Measurements from ENCODE around the gene ARHGEF26.

- TF ChIP-seq CTCF (IDR thresholded peaks at IDR 0.05) (no peak), EP300 (IDR thresholded peaks at IDR 0.05) (no peak)
Measured at GRCh38 chr3:154132777-154133375, 11.7 kb downstream of the ARHGEF26 start.
